IMR-90 (cell line): Measurements from ENCODE around the gene NR4A3. TPM values are rescaled to one million over a fixed set of nuclear protein-coding genes. Genes with fewer than 3 reads are reported as not detected.
"Not testable (repeated sequence)": the region's sequence is repeated elsewhere in the genome, so short reads cannot be mapped to it uniquely, and the experiment has no call there.

Source experiments
- ATAC-seq: fragments of 200-7000 bp; cut with Tn5 transposase; 2 replicates; pipeline ENCODE4 v1.9.1; 2020; ENCODE audit warnings: low read depth, mild to moderate bottlenecking, moderate library complexity
- BruUV-seq: library from RNA; stranded (reverse); fragments of 400-500 nt; replicated peaks from 2 replicates; lab custom pipeline; 2021; lab: Mats Ljungman, UMichigan
- CTCF ChIA-PET: fragments of 300-600 bp; formaldehyde crosslinking; extraction: SDS; loops from one replicate; lab custom pipeline; 2021; ENCODE audit warnings: antibody characterized with exemption; lab: Yijun Ruan, JAX
- POLR2A ChIA-PET: fragments of 300-600 bp; sonication (Branson Sonifier 250); formaldehyde crosslinking; loops from one replicate; lab custom pipeline; 2022; ENCODE audit warnings: antibody characterized with exemption; ENCODE audit not compliant: unreplicated experiment; lab: Charles Lee
- DNase-seq: peaks from one replicate; pipeline ENCODE4 v3.0.0; 2013
- H2AFZ ChIP-seq: replicated peaks from 2 replicates; pipeline ENCODE3; 2013; ENCODE audit warnings: low read length, mild to moderate bottlenecking; ENCODE audit not compliant: poor library complexity
- H2AK5ac ChIP-seq: 2 replicates; pipeline ENCODE4 v1.6.1; 2013; ENCODE audit warnings: low read depth, low read length, inconsistent platforms
- H2AK9ac ChIP-seq: replicated peaks from 2 replicates; pipeline ENCODE3; 2013; ENCODE audit warnings: mild to moderate bottlenecking, low read depth, low read length, moderate library complexity; ENCODE audit not compliant: poor library complexity
- H2BK120ac ChIP-seq: 2 replicates; pipeline ENCODE4 v1.6.1; 2013; ENCODE audit warnings: low read depth, low read length, inconsistent platforms
- H2BK15ac ChIP-seq: 3 replicates; pipeline ENCODE4 v1.6.1; 2013; ENCODE audit warnings: low read depth, low read length, inconsistent platforms
- H2BK20ac ChIP-seq: 2 replicates; pipeline ENCODE4 v1.6.1; 2013; ENCODE audit warnings: low read depth, mild to moderate bottlenecking, inconsistent platforms, low read length, moderate library complexity
- H2BK5ac ChIP-seq: 2 replicates; pipeline ENCODE4 v1.6.1; 2013; ENCODE audit warnings: mild to moderate bottlenecking, low read depth, low read length, inconsistent platforms; ENCODE audit not compliant: poor library complexity, severe bottlenecking
- H3K14ac ChIP-seq: replicated peaks from 2 replicates; pipeline ENCODE4 v1.6.1; 2013; ENCODE audit warnings: low read depth, low read length, inconsistent platforms
- H3K18ac ChIP-seq: 2 replicates; pipeline ENCODE4 v1.6.1; 2013; ENCODE audit warnings: low read depth, low read length, control low read depth
- H3K23ac ChIP-seq: 2 replicates; pipeline ENCODE4 v1.6.1; 2013; ENCODE audit warnings: low read depth, low read length, inconsistent platforms
- H3K27ac ChIP-seq: 2 replicates; pipeline ENCODE4 v1.5.1; 2013; ENCODE audit warnings: mild to moderate bottlenecking, control low read depth, low read length; ENCODE audit not compliant: insufficient read depth
- H3K27me3 ChIP-seq: 2 replicates; pipeline ENCODE4 v1.6.1; 2013; ENCODE audit warnings: low read length; ENCODE audit not compliant: control insufficient read depth, insufficient read depth
- H3K36me3 ChIP-seq: 2 replicates; pipeline ENCODE4 v1.6.1; 2013; ENCODE audit warnings: low read length, mixed read lengths; ENCODE audit not compliant: control insufficient read depth, insufficient read depth
- H3K4ac ChIP-seq: 2 replicates; pipeline ENCODE4 v1.6.1; 2013; ENCODE audit warnings: low read depth, low read length, inconsistent platforms
- H3K4me1 ChIP-seq: 2 replicates; pipeline ENCODE4 v1.6.1; 2013; ENCODE audit warnings: low read length, mixed read lengths; ENCODE audit not compliant: control insufficient read depth, insufficient read depth
- H3K4me2 ChIP-seq: 2 replicates; pipeline ENCODE4 v1.6.1; 2013; ENCODE audit warnings: low read depth, mild to moderate bottlenecking, control low read depth, low read length, moderate library complexity
- H3K4me3 ChIP-seq: 2 replicates; pipeline ENCODE4 v1.5.1; 2013; ENCODE audit warnings: low read depth, mild to moderate bottlenecking, control low read depth, low read length, moderate library complexity; ENCODE audit not compliant: insufficient read depth
- H3K56ac ChIP-seq: 2 replicates; pipeline ENCODE4 v1.6.1; 2013; ENCODE audit warnings: low read length, inconsistent platforms; ENCODE audit not compliant: insufficient read depth; ENCODE audit errors: extremely low read depth
- H3K79me1 ChIP-seq, 2 experiments: 2 replicates each; pipeline ENCODE4 v1.6.1; 2013; ENCODE audit warnings: low read length in 2 of 2, inconsistent platforms in 1 of 2, low read depth in 1 of 2
- H3K9ac ChIP-seq: 2 replicates; pipeline ENCODE4 v1.6.1; 2013; ENCODE audit warnings: low read depth, low read length, control low read depth
- H3K9me1 ChIP-seq: 2 replicates; pipeline ENCODE4 v1.6.1; 2013; ENCODE audit warnings: low read length, inconsistent platforms; ENCODE audit not compliant: insufficient read depth
- H3K9me3 ChIP-seq: 2 replicates; pipeline ENCODE4 v1.6.1; 2013; ENCODE audit warnings: low read length; ENCODE audit not compliant: control insufficient read depth, insufficient read depth
- H4K20me1 ChIP-seq: 2 replicates; pipeline ENCODE4 v1.6.1; 2013; ENCODE audit warnings: low read length, inconsistent platforms; ENCODE audit not compliant: insufficient read depth
- H4K5ac ChIP-seq: 2 replicates; pipeline ENCODE4 v1.6.1; 2013; ENCODE audit warnings: mild to moderate bottlenecking, low read depth, low read length, control low read depth
- H4K8ac ChIP-seq, 2 experiments: 2 replicates each; pipeline ENCODE4 v1.6.1; 2013; ENCODE audit warnings: low read depth in 2 of 2, low read length in 2 of 2, control low read depth in 1 of 2, inconsistent platforms in 1 of 2
- H4K91ac ChIP-seq: 2 replicates; pipeline ENCODE4 v1.6.1; 2013; ENCODE audit warnings: low read depth, low read length, inconsistent platforms; ENCODE audit not compliant: insufficient read depth
- POLR2A ChIP-seq: IDR thresholded peaks from 2 replicates; pipeline ENCODE4 v1.6.1; 2012; ENCODE audit warnings: mild to moderate bottlenecking, low read depth, low read length
- WGBS, 2 experiments: methylation state at CpG; one replicate each; pipeline versions ENCODE4 v1.1.5 to v1.1.7; 2013; ENCODE audit warnings: missing lambda C conversion rate in 2 of 2; ENCODE audit not compliant: insufficient read length in 1 of 2; ENCODE audit errors: extremely low coverage in 2 of 2; 5-methylcytosine and 5-hydroxymethylcytosine counted together
- dilution Hi-C: fragments of 300-500 bp; cut with HindIII; formaldehyde crosslinking; loops from one replicate; pipeline ENCODE4 v1.14.3; 2018; ENCODE audit warnings: low sequenced_read_pairs; ENCODE audit not compliant: unreplicated experiment
- in situ Hi-C: fragments of 300-500 bp; cut with MboI; formaldehyde crosslinking; loops from 3 replicates; pipeline ENCODE4 v1.14.3; 2019; ENCODE audit warnings: low sequenced_read_pairs, inconsistent platforms, mixed read lengths
- intact Hi-C: fragments of 100-400 bp; cut with micrococcal nuclease; formaldehyde crosslinking; loops from 2 replicates; pipeline ENCODE4 v1.10.0; 2022
- polyA plus RNA-seq, 3 experiments: library from polyadenylated mRNA; depleted of rRNA; stranded (reverse); fragments of >200 nt; gene quantifications; 2 replicates each; pipeline ENCODE4 v1.2.3, GENCODE V29; 2012; ENCODE audit warnings: low replicate concordance in 1 of 3
- total RNA-seq: library from RNA; depleted of rRNA; stranded (reverse); fragments of >200 nt; gene quantifications from 2 replicates; pipeline ENCODE4 v1.2.3, GENCODE V29; 2012

Gene NR4A3
- total and polyA plus RNA-seq, 2 of the 4 experiments (the other 2 are of a cell fraction) = 0.27 to 0.54 TPM

DNA sequence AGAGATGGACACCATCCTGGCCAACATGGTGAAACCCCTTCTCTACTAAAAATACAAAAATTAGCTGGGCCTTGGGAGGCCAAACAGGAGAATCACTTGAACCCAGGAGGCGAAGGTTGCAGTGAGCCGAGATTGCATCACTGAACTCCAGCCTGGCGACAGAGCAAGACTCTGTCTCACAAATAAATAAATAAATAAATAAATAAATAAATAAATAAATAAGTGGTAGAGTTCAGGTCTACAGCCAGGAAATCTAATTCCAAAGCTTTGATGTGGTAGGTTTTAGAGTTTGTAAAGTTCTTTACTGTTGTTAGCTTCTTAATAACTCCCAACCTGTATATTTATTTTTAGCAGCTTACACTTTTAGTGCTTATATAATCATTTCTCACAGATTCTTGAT, 35.9 kb downstream of the NR4A3 start:
- H2AK5ac ChIP-seq, H4K8ac ChIP-seq, H3K4me3 ChIP-seq, DNase-seq, dilution Hi-C loops, H2BK120ac ChIP-seq, H3K79me1 ChIP-seq, H3K27me3 ChIP-seq, H3K23ac ChIP-seq, H3K27ac ChIP-seq, H3K18ac ChIP-seq, H3K4me2 ChIP-seq, BruUV-seq, H4K5ac ChIP-seq, H2AFZ ChIP-seq, ATAC-seq, in situ Hi-C loops, H3K9ac ChIP-seq, H2BK20ac ChIP-seq, H3K56ac ChIP-seq, H2AK9ac ChIP-seq, H3K36me3 ChIP-seq, H4K20me1 ChIP-seq, H2BK5ac ChIP-seq, intact Hi-C loops, H3K4ac ChIP-seq, H3K9me3 ChIP-seq, H3K9me1 ChIP-seq, H3K4me1 ChIP-seq, H2BK15ac ChIP-seq, H3K14ac ChIP-seq, H4K91ac ChIP-seq, CTCF ChIA-PET: not testable (repeated sequence)
- peak; percentile 11; the same call in 1 of the 2 replicates for TF ChIP-seq POLR2A
- no CpG with 5 or more reads among the region's 3 CpGs for WGBS, 2 experiments
- POLR2A ChIA-PET = interaction anchor here (0.6 kb wide), 1 partner anchor 47 kb away, joined by 3 read pairs; no protein-coding TSS in a partner anchor
